Calu3 (cell line): Measurements from ENCODE around the gene IL1R2. TPM values are rescaled to one million over a fixed set of nuclear protein-coding genes. Genes with fewer than 3 reads are reported as not detected.

Experiments
- BruUV-seq: library from RNA; stranded (reverse); fragments of 400-500 nt; replicated peaks from 2 replicates; lab custom pipeline; 2021; lab: Mats Ljungman, UMichigan
- CTCF ChIA-PET: fragments of 300-600 bp; sonication (Branson Sonifier 250); formaldehyde crosslinking; loops from one replicate; lab custom pipeline; 2022; ENCODE audit warnings: antibody characterized with exemption; lab: Charles Lee
- DNase-seq: peaks from one replicate; pipeline ENCODE4 v3.0.0; 2022
- H3K27ac Mint-ChIP-seq: one replicate; pipeline ENCODE4 v1.8.0; 2022; ENCODE audit warnings: mixed read lengths; ENCODE audit not compliant: unreplicated experiment
- H3K27me3 Mint-ChIP-seq: one replicate; pipeline ENCODE4 v1.8.0; 2022; ENCODE audit warnings: mixed read lengths; ENCODE audit not compliant: unreplicated experiment
- H3K36me3 Mint-ChIP-seq: one replicate; pipeline ENCODE4 v1.8.0; 2022; ENCODE audit warnings: mild to moderate bottlenecking, moderate library complexity, mixed read lengths; ENCODE audit not compliant: insufficient read depth, unreplicated experiment
- H3K4me1 Mint-ChIP-seq: one replicate; pipeline ENCODE4 v1.8.0; 2022; ENCODE audit warnings: mild to moderate bottlenecking, low read depth, mixed read lengths; ENCODE audit not compliant: unreplicated experiment
- H3K4me3 Mint-ChIP-seq: one replicate; pipeline ENCODE4 v1.8.0; 2022; ENCODE audit warnings: mild to moderate bottlenecking, low read depth, moderate library complexity, mixed read lengths; ENCODE audit not compliant: unreplicated experiment
- H3K9me3 Mint-ChIP-seq: one replicate; pipeline ENCODE4 v1.8.0; 2022; ENCODE audit warnings: low read depth, mixed read lengths; ENCODE audit not compliant: unreplicated experiment
- CTCF ChIP-seq: fragments of 200-600 bp; IDR thresholded peaks from one replicate; pipeline ENCODE4 v1.8.0; 2022; ENCODE audit warnings: antibody characterized with exemption; ENCODE audit not compliant: unreplicated experiment
- intact Hi-C: fragments of 100-400 bp; cut with micrococcal nuclease; formaldehyde crosslinking; loops from one replicate; pipeline ENCODE4 v1.10.0; 2022; ENCODE audit not compliant: unreplicated experiment
- total RNA-seq: library from RNA; stranded (reverse); gene quantifications from 2 replicates; pipeline ENCODE4 v1.2.3, GENCODE V29; 2022

The IL1R2 gene
- total RNA-seq, 1 experiment from 2014 or later, result not detected

GRCh38 chr2:101993772-101994171, 2.0 kb downstream of the IL1R2 start:
- H3K36me3 Mint-ChIP-seq, result no peaks in the 10 kb centered on the region
- no peak for TF ChIP-seq CTCF
- BruUV-seq, result no TSS peak
- H3K27me3 Mint-ChIP-seq, result peaks cover 47% of the 10 kb centered on the region
- intact Hi-C loops, result loop anchor here (10.0 kb wide), 1 partner anchor 109 kb away; no protein-coding TSS in a partner anchor
- no peak for DNase-seq
- no peaks in the 10 kb centered on the region for H3K9me3 Mint-ChIP-seq
- no peak overlapping the region for H3K4me3 Mint-ChIP-seq
- no peak overlapping the region for H3K27ac Mint-ChIP-seq
- peaks cover 13% of the 10 kb centered on the region for H3K4me1 Mint-ChIP-seq
- CTCF ChIA-PET, result no interaction called here

- TF ChIP-seq CTCF, result no peak
- Mint-ChIP-seq H3K27ac (no peak overlapping the region), H3K36me3 (no peaks in the 10 kb centered on the region), H3K4me3 (no peak overlapping the region), H3K9me3 (no peaks in the 10 kb centered on the region), H3K27me3 (peaks cover 47% of the 10 kb centered on the region), H3K4me1 (peaks cover 18% of the 10 kb centered on the region)
- intact Hi-C loops, result loop anchor here (10.0 kb wide), 1 partner anchor 110 kb away; no protein-coding TSS in a partner anchor
- BruUV-seq, result no TSS peak
- CTCF ChIA-PET, result no interaction called here
- DNase-seq, result no peak
Measured at GRCh38 chr2:101995019-101995418, 3.3 kb downstream of the IL1R2 start.

GRCh38 chr2:101995804-101996203, 4.0 kb downstream of the IL1R2 start:
- CTCF ChIA-PET, result no interaction called here
- Mint-ChIP-seq H3K36me3 (no peaks in the 10 kb centered on the region), H3K4me1 (peaks cover 18% of the 10 kb centered on the region), H3K27me3 (peaks cover 44% of the 10 kb centered on the region), H3K9me3 (no peaks in the 10 kb centered on the region), H3K4me3 (no peak overlapping the region), H3K27ac (no peak overlapping the region)
- TF ChIP-seq CTCF, result no peak
- intact Hi-C loops, result loop anchor here (10.0 kb wide), 1 partner anchor 111 kb away; no protein-coding TSS in a partner anchor
- BruUV-seq, result no TSS peak
- DNase-seq, result no peak

- intact Hi-C loops, result loop anchor here (10.0 kb wide), 1 partner anchor 114 kb away; no protein-coding TSS in a partner anchor
- CTCF ChIA-PET, result interaction anchor here (0.6 to 1.2 kb wide), 3 partner anchors 9 to 612 kb away, joined by 3 to 6 read pairs (median 3); partner anchors contain the start of gene CREG2
- peaks cover 8% of the 10 kb centered on the region for H3K4me1 Mint-ChIP-seq
- TF ChIP-seq CTCF, result no peak
- H3K9me3 Mint-ChIP-seq, result no peaks in the 10 kb centered on the region
- H3K36me3 Mint-ChIP-seq, result no peaks in the 10 kb centered on the region
- H3K27ac Mint-ChIP-seq, result no peak overlapping the region
- no peak overlapping the region for H3K4me3 Mint-ChIP-seq
- no peak for DNase-seq
- H3K27me3 Mint-ChIP-seq, result peaks cover 17% of the 10 kb centered on the region
- BruUV-seq, result no TSS peak
Measured at GRCh38 chr2:101998556-101998895, 6.8 kb downstream of the IL1R2 start.
